A549 (cell line): Measurements from ENCODE around the gene TTYH3.
"Not testable (repeated sequence)": the region's sequence is repeated elsewhere in the genome, so short reads cannot be mapped to it uniquely, and the experiment has no call there.

Source experiments
- CHD2 ChIP-seq: fragments of 150-350 bp; IDR thresholded peaks from 2 replicates; pipeline ENCODE4 v1.6.1; 2014; ENCODE audit warnings: low read length; ENCODE audit not compliant: partially characterized antibody
- CTCF ChIP-seq: fragments of >200 bp; sonication (Bioruptor Twin); formaldehyde crosslinking; IDR thresholded peaks from 3 replicates; pipeline ENCODE4 v1.5.1; 2016
- JUNB ChIP-seq: fragments of >200 bp; sonication (Bioruptor Twin); formaldehyde crosslinking; IDR thresholded peaks from 2 replicates; pipeline ENCODE4 v1.6.1; 2016
- MAX ChIP-seq: IDR thresholded peaks from 2 replicates; pipeline ENCODE4 v1.6.1; 2012

GRCh38 chr7:2679135-2680127, 47.6 kb downstream of the TTYH3 start:
- not testable (repeated sequence) for TF ChIP-seq CTCF, MAX, JUNB, CHD2
